HepG2 (cell line): Measurements from ENCODE around the gene ARFGAP2. TPM values are rescaled to one million over a fixed set of nuclear protein-coding genes. Genes with fewer than 3 reads are reported as not detected.

Experiments
- ATAC-seq: fragments of 200-7000 bp; cut with Tn5 transposase; 3 replicates; pipeline ENCODE4 v1.9.1; 2020; ENCODE audit warnings: mild to moderate bottlenecking, moderate library complexity
- BruUV-seq: library from RNA; stranded (reverse); fragments of 400-500 nt; replicated peaks from 2 replicates; lab custom pipeline; 2021; lab: Mats Ljungman, UMichigan
- CTCF ChIA-PET: fragments of 300-600 bp; formaldehyde crosslinking; extraction: SDS; loops from one replicate; lab custom pipeline; 2021; ENCODE audit warnings: low total read pairs, inconsistent platforms, low intra/inter-chr PET ratio; lab: Yijun Ruan, JAX
- POLR2A ChIA-PET: fragments of 350-600 bp; sonication (Branson Sonifier 250); formaldehyde crosslinking; loops from one replicate; lab custom pipeline; 2020; ENCODE audit warnings: antibody characterized with exemption, inconsistent platforms; lab: Yijun Ruan, JAX
- DNase-seq: peaks from one replicate; pipeline ENCODE4 v3.0.0-alpha.2; 2015; ENCODE audit warnings: low spot score
- FAIRE-seq: peaks from 3 replicates; lab custom pipeline; 2011; peaks lifted over from hg19 to GRCh38; lab: Jason Lieb, UNC
- H2AFZ ChIP-seq: one replicate; pipeline ENCODE4 v1.6.1; 2011; ENCODE audit warnings: low read length, inconsistent platforms
- H3K27ac ChIP-seq: fragments of 300-600 bp; 3 replicates; pipeline ENCODE4 v1.8.0; 2011; ENCODE audit warnings: mixed run types, mild to moderate bottlenecking, mixed read lengths, low read length, inconsistent platforms; ENCODE audit not compliant: insufficient read depth; ENCODE audit errors: extremely low read length
- H3K27me3 ChIP-seq, 2 experiments: fragments of 200-600 bp in 1 of 2; 2 replicates in 1 of 2; 3 replicates in 1 of 2; pipeline versions ENCODE4 v1.6.0 to v1.8.0; 2011; ENCODE audit warnings: low read length in 2 of 2, mild to moderate bottlenecking in 2 of 2, moderate library complexity in 2 of 2, inconsistent platforms in 1 of 2; ENCODE audit not compliant: insufficient read depth in 2 of 2, control insufficient read depth in 1 of 2
- H3K36me3 ChIP-seq, 2 experiments: fragments of 200-600 bp in 1 of 2; replicated peaks in 1 of 2; 2 replicates in 1 of 2; 3 replicates in 1 of 2; pipeline versions ENCODE4 v1.5.1 to v1.8.0; 2011; ENCODE audit warnings: low read length in 2 of 2, inconsistent platforms in 1 of 2; ENCODE audit not compliant: insufficient read depth in 2 of 2, control insufficient read depth in 1 of 2
- H3K4me1 ChIP-seq: 2 replicates; pipeline ENCODE4 v1.5.1; 2012; ENCODE audit warnings: low read length, inconsistent platforms; ENCODE audit not compliant: insufficient read depth
- H3K4me2 ChIP-seq: 2 replicates; pipeline ENCODE4 v1.6.0; 2011; ENCODE audit warnings: low read depth, low read length, inconsistent platforms
- H3K4me3 ChIP-seq, 3 experiments: fragments of 200-600 bp in 1 of 3; sonication (generic), shearing (Covaris generic) in 1 of 3; replicated peaks in 1 of 3; 2 replicates each; pipeline ENCODE4 v1.5.1; 2011 to 2016; ENCODE audit warnings: low read length in 3 of 3, inconsistent platforms in 2 of 3, low read depth in 2 of 3, mild to moderate bottlenecking in 2 of 3, control low read depth in 1 of 3, mixed read lengths in 1 of 3; ENCODE audit not compliant: insufficient read depth in 1 of 3
- H3K79me2 ChIP-seq: one replicate; pipeline ENCODE4 v1.6.1; 2011; ENCODE audit warnings: low read length, inconsistent platforms; ENCODE audit not compliant: insufficient read depth
- H3K9ac ChIP-seq: 2 replicates; pipeline ENCODE4 v1.6.0; 2011; ENCODE audit warnings: mild to moderate bottlenecking, low read depth, low read length, inconsistent platforms; ENCODE audit not compliant: insufficient read depth
- H3K9me3 ChIP-seq: 2 replicates; pipeline ENCODE4 v1.5.1; 2012; ENCODE audit warnings: mild to moderate bottlenecking, low read length
- H4K20me1 ChIP-seq: 2 replicates; pipeline ENCODE4 v1.6.0; 2011; ENCODE audit warnings: inconsistent platforms, mild to moderate bottlenecking, low read length, moderate library complexity; ENCODE audit not compliant: insufficient read depth
- FOXA1 ChIP-seq, 2 experiments: fragments of 450-650 bp in 1 of 2; sonication (generic) in 1 of 2; formaldehyde crosslinking in 1 of 2; IDR thresholded peaks; 2 replicates each; pipeline versions ENCODE4 v1.4.0 to v1.6.1; 2016 to 2020; ENCODE audit warnings: missing genetic modification reagents in 1 of 2
- HIVEP1 ChIP-seq: sonication (generic); formaldehyde crosslinking; IDR thresholded peaks from 2 replicates; pipeline ENCODE4 v1.4.0; 2020; ENCODE audit warnings: mild to moderate bottlenecking, missing genetic modification reagents
- KDM2A ChIP-seq: sonication (generic); formaldehyde crosslinking; IDR thresholded peaks from 2 replicates; pipeline ENCODE4 v1.4.0; 2020; ENCODE audit warnings: low read depth, missing genetic modification reagents, borderline replicate concordance
- NR3C1 ChIP-seq: sonication (generic); formaldehyde crosslinking; IDR thresholded peaks from 2 replicates; pipeline ENCODE4 v1.4.0; 2020; ENCODE audit warnings: missing genetic modification reagents
- RELA ChIP-seq: sonication (generic); formaldehyde crosslinking; IDR thresholded peaks from 2 replicates; pipeline ENCODE4 v1.4.0; 2020; ENCODE audit warnings: missing genetic modification reagents
- TAF1 ChIP-seq: sonication (generic); formaldehyde crosslinking; IDR thresholded peaks from 2 replicates; pipeline ENCODE4 v1.4.0; 2020; ENCODE audit warnings: missing genetic modification reagents
- TEAD3 ChIP-seq: optimal IDR thresholded peaks from 2 replicates; pipeline ENCODE3; 2016; ENCODE audit warnings: borderline replicate concordance
- ZNF501 ChIP-seq: sonication (generic); formaldehyde crosslinking; IDR thresholded peaks from 2 replicates; pipeline ENCODE4 v1.5.1; 2020; ENCODE audit warnings: mild to moderate bottlenecking, moderate library complexity, missing genetic modification reagents
- ZNF577 ChIP-seq: sonication (generic); formaldehyde crosslinking; IDR thresholded peaks from 2 replicates; pipeline ENCODE4 v1.4.0; 2020; ENCODE audit warnings: mild to moderate bottlenecking, low read depth, missing genetic modification reagents, borderline replicate concordance
- ZNF607 ChIP-seq: sonication (generic); formaldehyde crosslinking; IDR thresholded peaks from 2 replicates; pipeline ENCODE4 v1.5.1; 2020; ENCODE audit warnings: missing genetic modification reagents, mild to moderate bottlenecking, borderline replicate concordance
- WGBS: methylation state at CpG from one replicate; pipeline ENCODE4 v1.1.6; 2017; ENCODE audit warnings: low lambda C conversion rate; 5-methylcytosine and 5-hydroxymethylcytosine counted together
- in situ Hi-C: cut with HindIII; loops from 2 replicates; pipeline ENCODE4 v1.10.0; 2017; ENCODE audit warnings: low pct_unique_long_range_greater_than_20kb; ENCODE audit not compliant: extremely low pct_ligation_motif_present
- intact Hi-C: fragments of 100-400 bp; cut with micrococcal nuclease; formaldehyde crosslinking; loops from one replicate; pipeline ENCODE4 v1.10.0; 2022; ENCODE audit not compliant: unreplicated experiment
- polyA plus RNA-seq, 8 experiments: library from polyadenylated mRNA; depleted of rRNA in 3 of 8; stranded (reverse) in 7 of 8; unstranded in 1 of 8; fragments of >200 nt; fragmentation: Illumina TruSeq in 4 of 8; extraction: Trizol in 4 of 8; gene quantifications; 2 replicates each; pipeline versions ENCODE4 v1.2.1 to v1.2.3, GENCODE V29; 2011 to 2016; ENCODE audit warnings: low read depth in 4 of 8, missing spikeins in 1 of 8, mixed read lengths in 1 of 8; ENCODE audit not compliant: insufficient read depth in 1 of 8
- total RNA-seq, 5 experiments: library from RNA; depleted of rRNA; stranded (reverse); fragments of >200 nt; fragmentation: Illumina TruSeq; extraction: Trizol; gene quantifications; 2 replicates each; pipeline ENCODE4 v1.2.3, GENCODE V29; 2016; ENCODE audit warnings: low read depth in 1 of 5

Gene ARFGAP2
- total and polyA plus RNA-seq, 2 of the 13 experiments (the other 11 are each of a cell fraction or from before 2014, with no cell fraction given): 32.3 to 75.3 TPM

DNA sequence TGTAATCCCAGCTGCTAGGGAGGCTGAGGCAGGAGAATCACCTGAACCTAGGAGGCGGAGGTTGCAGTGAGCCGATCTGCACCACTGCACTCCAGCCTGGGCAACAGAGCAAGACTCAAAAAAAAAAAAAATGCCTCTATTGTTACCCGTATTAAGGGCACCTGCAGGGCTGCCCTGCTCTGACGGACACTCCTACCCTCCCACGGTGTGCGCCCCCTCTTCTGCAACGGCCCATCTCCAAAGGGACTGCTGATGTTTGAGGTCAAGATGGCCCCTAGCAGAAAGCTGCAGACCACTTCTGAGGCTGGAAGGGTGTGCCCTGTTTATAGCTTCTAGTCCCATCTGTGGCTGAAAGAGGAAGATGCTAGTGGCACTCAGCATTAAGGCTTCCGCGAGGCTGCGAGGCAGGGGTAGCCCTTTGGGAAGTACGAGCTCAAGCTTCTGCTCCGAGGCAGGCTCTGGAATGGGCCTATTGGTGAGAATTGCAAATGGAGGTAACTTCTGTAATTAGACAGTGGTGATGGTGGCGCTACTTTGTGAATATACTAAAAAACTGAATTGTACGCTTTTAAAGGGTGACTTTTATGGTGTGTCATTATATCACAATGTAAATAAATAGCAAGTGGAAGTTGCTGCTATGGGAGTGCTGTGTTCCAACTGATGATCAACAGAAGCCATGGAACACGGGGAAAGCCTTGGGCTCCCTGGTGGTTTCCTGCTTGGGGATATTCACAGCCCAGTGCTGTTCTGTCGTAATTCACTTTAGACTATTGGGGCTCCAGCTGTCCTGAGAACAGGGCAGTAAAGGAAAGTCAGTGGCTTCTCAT is 24.3 kb downstream of the ARFGAP2 start:
- in situ Hi-C loops: loop anchor here (5.0 kb wide), 1 partner anchor 235 kb away; the partner anchor contains the start of gene LRP4
- Histone ChIP-seq H3K4me2 (no peak overlapping the region), H3K9me3 (no peaks in the 10 kb centered on the region), H3K36me3 (peaks cover 0 to 3% of the 10 kb centered on the region in 2 experiments; a peak in 2 of 5 replicates), H3K9ac (no peak overlapping the region), H3K79me2 (no peaks in the 10 kb centered on the region), H3K27me3 (no peaks in the 10 kb centered on the region; a peak in 1 of 5 replicates), H3K27ac (no peak overlapping the region)
- WGBS: 97% methylated on average over 14 of the region's 16 CpGs
- intact Hi-C loops: no loop called here
- DNase-seq: no peak
- no TSS peak for BruUV-seq
- POLR2A ChIA-PET: interaction anchor here (0.7 to 1.2 kb wide), 3 partner anchors 11 to 244 kb away, joined by 3 to 8 read pairs (median 3); no protein-coding TSS in a partner anchor
- 0 out of 2 replicates have a peak, but pooled peaks have one; percentile 11 for TF ChIP-seq KDM2A (CRISPR knock-in tag)
- no peak for TF ChIP-seq RELA
- TF ChIP-seq, all 625 proteins: peak for 1
- no peak overlapping the region for H3K4me3 ChIP-seq
- H2AFZ ChIP-seq: no peak overlapping the region
- ATAC-seq: peak; percentile 5; the same call in 1 of the 3 replicates
- H4K20me1 ChIP-seq: no peaks in the 10 kb centered on the region
- no peak for FAIRE-seq
- H3K4me1 ChIP-seq: no peaks in the 10 kb centered on the region
- CTCF ChIA-PET: interaction anchor here (2.3 to 3.1 kb wide), 2 partner anchors 232 to 262 kb away, joined by 15 to 57 read pairs; no protein-coding TSS in a partner anchor

DNA sequence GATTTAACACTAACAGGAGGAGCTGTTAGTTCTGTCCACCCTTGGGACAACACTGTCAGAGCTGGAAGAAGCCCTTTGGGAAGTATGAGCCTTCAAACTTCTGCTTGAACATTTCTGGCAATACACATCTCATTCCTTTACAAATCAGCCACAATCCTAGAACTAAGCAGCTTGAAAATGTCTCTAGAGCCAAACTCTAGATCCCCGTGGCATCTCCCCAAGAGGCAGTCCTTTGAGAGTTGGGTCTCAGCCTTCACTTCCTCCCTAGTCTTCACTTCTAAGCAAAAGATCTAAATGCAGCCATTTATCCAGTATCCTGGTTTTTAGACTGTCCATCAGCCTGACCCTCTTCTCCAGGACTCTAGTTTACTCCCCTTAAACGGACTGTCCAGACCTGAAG is 26.9 kb downstream of the ARFGAP2 start:
- Histone ChIP-seq H3K27ac (no peak overlapping the region), H4K20me1 (no peaks in the 10 kb centered on the region), H3K4me2 (no peak overlapping the region), H3K4me1 (no peaks in the 10 kb centered on the region), H2AFZ (no peak overlapping the region), H3K79me2 (no peaks in the 10 kb centered on the region), H3K9ac (no peak overlapping the region), H3K27me3 (no peaks in the 10 kb centered on the region), H3K4me3 (no peak overlapping the region), H3K36me3 (peaks cover 0 to 3% of the 10 kb centered on the region in 2 experiments; a peak in 2 of 5 replicates), H3K9me3 (no peaks in the 10 kb centered on the region)
- POLR2A ChIA-PET: no interaction called here
- BruUV-seq: no TSS peak
- CTCF ChIA-PET: no interaction called here
- DNase-seq (no peak), ATAC-seq (no peak), FAIRE-seq (no peak)
- 78% methylated on average over 2 of the region's 2 CpGs for WGBS
- TF ChIP-seq HIVEP1 (CRISPR knock-in tag): no peak
- TF ChIP-seq FOXA1 (IDR thresholded peaks at IDR 0.05): no peak
- no peak for TF ChIP-seq FOXA1 (CRISPR knock-in tag; IDR thresholded peaks at IDR 0.05)
- TF ChIP-seq ZNF501 (CRISPR knock-in tag): no peak
- TF ChIP-seq NR3C1 (CRISPR knock-in tag): no peak
- no peak for TF ChIP-seq ZNF577
- no peak for TF ChIP-seq ZNF607 (CRISPR knock-in tag)
- no peak for TF ChIP-seq TAF1 (CRISPR knock-in tag)
- TF ChIP-seq TEAD3 (CRISPR knock-in tag): no peak
- in situ Hi-C loops: loop anchor here (5.0 kb wide), 1 partner anchor 232 kb away; the partner anchor contains the start of gene LRP4
- intact Hi-C loops: no loop called here
